HEK293 (cell line): ENCODE results near the gene CTF1.
A peak's percentile ranks its signal among the peaks of the same experiment; 100 is the strongest.

ENCODE experiments used
- EGR2 ChIP-seq: fragments of 450-650 bp; formaldehyde crosslinking; IDR thresholded peaks from 2 replicates; pipeline ENCODE4 v1.5.1; 2016; ENCODE audit warnings: low read depth, missing biosample characterization, missing genetic modification characterization
- GFI1B ChIP-seq: fragments of 450-650 bp; formaldehyde crosslinking; IDR thresholded peaks from 2 replicates; pipeline ENCODE4 v1.5.1; 2016; ENCODE audit warnings: missing biosample characterization, missing genetic modification characterization
- RBAK ChIP-seq: fragments of 450-650 bp; formaldehyde crosslinking; IDR thresholded peaks from 2 replicates; pipeline ENCODE4 v1.5.1; 2016; ENCODE audit warnings: missing biosample characterization, missing genetic modification characterization
- SP3 ChIP-seq: fragments of 450-650 bp; formaldehyde crosslinking; IDR thresholded peaks from 2 replicates; pipeline ENCODE4 v1.5.1; 2016; ENCODE audit warnings: missing biosample characterization, missing genetic modification characterization
- SP7 ChIP-seq: fragments of 450-650 bp; formaldehyde crosslinking; IDR thresholded peaks from 2 replicates; pipeline ENCODE4 v1.5.1; 2016; ENCODE audit warnings: missing biosample characterization, missing genetic modification characterization
- ZBTB10 ChIP-seq: fragments of 450-650 bp; formaldehyde crosslinking; IDR thresholded peaks from 2 replicates; pipeline ENCODE4 v1.5.1; 2016; ENCODE audit warnings: missing biosample characterization, missing genetic modification characterization
- ZEB2 ChIP-seq: fragments of 450-650 bp; formaldehyde crosslinking; IDR thresholded peaks from 2 replicates; pipeline ENCODE4 v1.5.1; 2016; ENCODE audit warnings: missing biosample characterization, missing genetic modification characterization
- ZIC2 ChIP-seq: fragments of 450-650 bp; formaldehyde crosslinking; IDR thresholded peaks from 2 replicates; pipeline ENCODE4 v1.5.1; 2016; ENCODE audit warnings: missing biosample characterization, missing genetic modification characterization
- ZNF140 ChIP-seq: fragments of 450-650 bp; formaldehyde crosslinking; IDR thresholded peaks from 2 replicates; pipeline ENCODE4 v1.5.1; 2016; ENCODE audit warnings: missing biosample characterization, missing genetic modification characterization
- ZNF155 ChIP-seq: fragments of 450-650 bp; formaldehyde crosslinking; IDR thresholded peaks from 2 replicates; pipeline ENCODE4 v1.5.1; 2016; ENCODE audit warnings: missing biosample characterization, missing genetic modification characterization
- ZNF18 ChIP-seq: fragments of 450-650 bp; formaldehyde crosslinking; IDR thresholded peaks from 2 replicates; pipeline ENCODE4 v1.5.1; 2016; ENCODE audit warnings: missing biosample characterization, missing genetic modification characterization
- ZNF202 ChIP-seq: fragments of 450-650 bp; formaldehyde crosslinking; IDR thresholded peaks from 2 replicates; pipeline ENCODE4 v1.5.1; 2016; ENCODE audit warnings: missing biosample characterization, missing genetic modification characterization, borderline replicate concordance
- ZNF23 ChIP-seq: fragments of 450-650 bp; formaldehyde crosslinking; IDR thresholded peaks from 2 replicates; pipeline ENCODE4 v1.5.1; 2016; ENCODE audit warnings: missing biosample characterization, missing genetic modification characterization, borderline replicate concordance
- ZNF239 ChIP-seq: fragments of 450-650 bp; formaldehyde crosslinking; IDR thresholded peaks from 2 replicates; pipeline ENCODE4 v1.5.1; 2016; ENCODE audit warnings: missing biosample characterization, missing genetic modification characterization
- ZNF24 ChIP-seq: fragments of 450-650 bp; formaldehyde crosslinking; IDR thresholded peaks from 2 replicates; pipeline ENCODE4 v1.5.1; 2016; ENCODE audit warnings: missing biosample characterization, missing genetic modification characterization
- ZNF311 ChIP-seq: fragments of 450-650 bp; formaldehyde crosslinking; IDR thresholded peaks from 2 replicates; pipeline ENCODE4 v1.5.1; 2017; ENCODE audit warnings: missing biosample characterization, missing genetic modification characterization, borderline replicate concordance
- ZNF324 ChIP-seq: fragments of 450-650 bp; formaldehyde crosslinking; IDR thresholded peaks from 2 replicates; pipeline ENCODE4 v1.5.1; 2016; ENCODE audit warnings: missing biosample characterization, missing genetic modification characterization
- ZNF335 ChIP-seq: fragments of 450-650 bp; formaldehyde crosslinking; conservative IDR thresholded peaks from 2 replicates; pipeline ENCODE4 v1.5.1; 2016; ENCODE audit warnings: missing biosample characterization, missing genetic modification characterization
- ZNF350 ChIP-seq: fragments of 450-650 bp; formaldehyde crosslinking; IDR thresholded peaks from 2 replicates; pipeline ENCODE4 v1.5.0; 2017; ENCODE audit warnings: missing biosample characterization, mild to moderate bottlenecking, missing genetic modification characterization
- ZNF366 ChIP-seq: fragments of 450-650 bp; formaldehyde crosslinking; conservative IDR thresholded peaks from 2 replicates; pipeline ENCODE4 v1.5.1; 2016; ENCODE audit warnings: missing biosample characterization, missing genetic modification characterization
- ZNF37A ChIP-seq: fragments of 450-650 bp; IDR thresholded peaks from 2 replicates; pipeline ENCODE4 v1.5.1; 2018; ENCODE audit warnings: missing biosample characterization, missing genetic modification characterization
- ZNF514 ChIP-seq: fragments of 450-650 bp; formaldehyde crosslinking; IDR thresholded peaks from 2 replicates; pipeline ENCODE4 v1.5.1; 2016; ENCODE audit warnings: missing biosample characterization, missing genetic modification characterization
- ZNF558 ChIP-seq: fragments of 450-650 bp; formaldehyde crosslinking; IDR thresholded peaks from 2 replicates; pipeline ENCODE4 v1.5.1; 2016; ENCODE audit warnings: missing biosample characterization, missing genetic modification characterization
- ZNF560 ChIP-seq: fragments of 450-650 bp; formaldehyde crosslinking; IDR thresholded peaks from 2 replicates; pipeline ENCODE4 v1.5.1; 2017; ENCODE audit warnings: missing biosample characterization, missing genetic modification characterization, borderline replicate concordance
- ZNF596 ChIP-seq: fragments of 450-650 bp; IDR thresholded peaks from 2 replicates; pipeline ENCODE4 v1.5.0; 2018; ENCODE audit warnings: missing biosample characterization, mild to moderate bottlenecking, missing genetic modification characterization, moderate library complexity
- ZNF600 ChIP-seq: fragments of 450-650 bp; formaldehyde crosslinking; IDR thresholded peaks from 2 replicates; pipeline ENCODE4 v1.5.1; 2016; ENCODE audit warnings: missing biosample characterization, missing genetic modification characterization
- ZNF624 ChIP-seq: fragments of 450-650 bp; formaldehyde crosslinking; IDR thresholded peaks from 2 replicates; pipeline ENCODE4 v1.5.1; 2017; ENCODE audit warnings: missing biosample characterization, missing genetic modification characterization
- ZNF626 ChIP-seq: fragments of 450-650 bp; sonication (Bioruptor Pico); formaldehyde crosslinking; IDR thresholded peaks from 2 replicates; pipeline ENCODE4 v1.5.1; 2018; ENCODE audit warnings: missing biosample characterization, missing genetic modification characterization, inconsistent platforms
- ZNF629 ChIP-seq: fragments of 450-650 bp; formaldehyde crosslinking; IDR thresholded peaks from 2 replicates; pipeline ENCODE4 v1.5.1; 2017; ENCODE audit warnings: missing biosample characterization, missing genetic modification characterization
- ZNF658 ChIP-seq: fragments of 450-650 bp; formaldehyde crosslinking; IDR thresholded peaks from 2 replicates; pipeline ENCODE4; 2016; ENCODE audit warnings: missing biosample characterization, missing genetic modification characterization
- ZNF660 ChIP-seq: fragments of 450-650 bp; IDR thresholded peaks from 2 replicates; pipeline ENCODE4 v1.5.1; 2018; ENCODE audit warnings: missing biosample characterization, mild to moderate bottlenecking, missing genetic modification characterization
- ZNF692 ChIP-seq: fragments of 450-650 bp; formaldehyde crosslinking; IDR thresholded peaks from 2 replicates; pipeline ENCODE4 v1.5.1; 2016; ENCODE audit warnings: missing biosample characterization, missing genetic modification characterization
- ZNF704 ChIP-seq: fragments of 450-650 bp; formaldehyde crosslinking; IDR thresholded peaks from 2 replicates; pipeline ENCODE4 v1.5.1; 2016; ENCODE audit warnings: missing biosample characterization, missing genetic modification characterization
- ZNF776 ChIP-seq: fragments of 450-650 bp; formaldehyde crosslinking; IDR thresholded peaks from 2 replicates; pipeline ENCODE4 v1.5.0; 2017; ENCODE audit warnings: missing biosample characterization, missing genetic modification characterization, borderline replicate concordance
- ZSCAN23 ChIP-seq: fragments of 450-650 bp; formaldehyde crosslinking; IDR thresholded peaks from 2 replicates; pipeline ENCODE4 v1.5.1; 2016; ENCODE audit warnings: missing biosample characterization, missing genetic modification characterization
- ZSCAN30 ChIP-seq: fragments of 450-650 bp; IDR thresholded peaks from 2 replicates; pipeline ENCODE4 v1.5.1; 2018; ENCODE audit warnings: missing biosample characterization, mild to moderate bottlenecking, missing genetic modification characterization, moderate library complexity

CTF1 gene

GRCh38 chr16:30893744-30894539 lies 2.5 kb upstream of the CTF1 start, which contains the start of gene BCL7C (continued):
- TF ChIP-seq ZNF692 (tag by site-specific recombination) (peak; percentile 62), ZNF202 (tag by site-specific recombination) (no peak), ZNF335 (tag by site-specific recombination) (peak; percentile 42), ZNF37A (tag by site-specific recombination) (no peak), ZEB2 (peak; percentile 77), ZNF704 (tag by site-specific recombination) (no peak), ZNF629 (peak; percentile 19; the same call in 1 of the 2 replicates), ZNF324 (tag by site-specific recombination) (0 out of 2 replicates have a peak, but pooled peaks have one; percentile 80), ZNF18 (tag by site-specific recombination) (no peak), ZNF624 (no peak), ZNF239 (tag by site-specific recombination) (0 out of 2 replicates have a peak, but pooled peaks have one; percentile 24), ZNF660 (tag by site-specific recombination) (peak; percentile 46; the same call in 1 of the 2 replicates), EGR2 (tag by site-specific recombination) (peak; percentile 83), ZNF23 (tag by site-specific recombination) (no peak), ZNF366 (tag by site-specific recombination) (peak; percentile 73), ZSCAN23 (no peak), ZIC2 (tag by site-specific recombination) (peak; percentile 81), ZNF626 (no peak), ZNF350 (tag by site-specific recombination) (no peak), ZNF596 (tag by site-specific recombination) (no peak), GFI1B (tag by site-specific recombination) (no peak), ZSCAN30 (tag by site-specific recombination) (peak; percentile 40; the same call in 1 of the 2 replicates), ZNF311 (tag by site-specific recombination) (no peak), ZNF155 (tag by site-specific recombination) (no peak), ZNF24 (tag by site-specific recombination) (peak; percentile 90), SP7 (tag by site-specific recombination) (peak; percentile 81), ZNF776 (tag by site-specific recombination) (no peak), ZNF560 (no peak), ZNF600 (tag by site-specific recombination) (peak; percentile 85), ZNF514 (no peak), ZNF140 (no peak), RBAK (tag by site-specific recombination) (no peak), ZNF658 (tag by site-specific recombination) (no peak), ZNF558 (tag by site-specific recombination) (no peak), SP3 (tag by site-specific recombination) (peak; percentile 40), ZBTB10 (tag by site-specific recombination) (no peak)
